ENCODE results near the gene ELK3. TPM values are rescaled to one million over a fixed set of nuclear protein-coding genes. Genes with fewer than 3 reads are reported as not detected.

ELK3 gene
- total RNA-seq, 1 donor from 2014 or later: 4.8 TPM

DNA sequence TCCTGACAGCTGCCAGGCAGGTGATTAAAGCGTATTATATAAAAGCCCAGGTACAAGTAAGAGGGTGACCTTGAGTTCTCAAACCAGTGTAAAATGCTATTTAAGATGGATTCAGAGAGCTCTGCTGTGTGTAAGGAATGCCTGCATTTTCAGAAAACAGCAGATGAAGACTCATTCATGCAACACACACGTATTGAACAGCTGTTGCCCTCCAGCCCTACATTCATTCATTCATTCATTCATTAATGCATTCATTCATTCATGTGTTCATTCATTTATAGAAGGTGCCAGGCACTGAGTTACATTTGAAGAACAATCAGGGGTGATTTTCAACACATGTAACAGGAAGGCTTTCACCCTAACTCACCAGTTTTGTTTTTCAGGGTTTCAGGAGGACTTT lies 27.4 kb upstream of the ELK3 start:
- Histone ChIP-seq H3K4me3 (no peak overlapping the region), H3K9me3 (ENCODE audit: low read depth) (no peaks in the 10 kb centered on the region), H4K20me1 (ENCODE audit: low read depth) (no peaks in the 10 kb centered on the region), H3K4me1 (no peaks in the 10 kb centered on the region), H3K27ac (no peak overlapping the region), H2AFZ (replicated peaks) (no peak overlapping the region), H3K79me2 (ENCODE audit: low read depth) (no peaks in the 10 kb centered on the region), H3K4me2 (no peak overlapping the region), H3F3A (ENCODE audit: low read depth) (no peaks in the 10 kb centered on the region), H3K27me3 (no peaks in the 10 kb centered on the region), H3K36me3 (no peaks in the 10 kb centered on the region), H3K9ac (no peak overlapping the region)
- Mint-ChIP-seq H3K27me3 (ENCODE audit: insufficient read depth, low read depth) (peaks cover 14% of the 10 kb centered on the region), H3K4me3 (no peak overlapping the region), H3K4me1 (peaks cover 22% of the 10 kb centered on the region), H3K27ac (no peak overlapping the region), H3K36me3 (no peaks in the 10 kb centered on the region), H3K9me3 (no peaks in the 10 kb centered on the region)
- TF ChIP-seq EZH2phosphoT487 (IDR thresholded peaks at IDR 0.05) (no peak), EZH2 (IDR thresholded peaks at IDR 0.05) (no peak)
- TF ChIP-seq, protein P1, sequence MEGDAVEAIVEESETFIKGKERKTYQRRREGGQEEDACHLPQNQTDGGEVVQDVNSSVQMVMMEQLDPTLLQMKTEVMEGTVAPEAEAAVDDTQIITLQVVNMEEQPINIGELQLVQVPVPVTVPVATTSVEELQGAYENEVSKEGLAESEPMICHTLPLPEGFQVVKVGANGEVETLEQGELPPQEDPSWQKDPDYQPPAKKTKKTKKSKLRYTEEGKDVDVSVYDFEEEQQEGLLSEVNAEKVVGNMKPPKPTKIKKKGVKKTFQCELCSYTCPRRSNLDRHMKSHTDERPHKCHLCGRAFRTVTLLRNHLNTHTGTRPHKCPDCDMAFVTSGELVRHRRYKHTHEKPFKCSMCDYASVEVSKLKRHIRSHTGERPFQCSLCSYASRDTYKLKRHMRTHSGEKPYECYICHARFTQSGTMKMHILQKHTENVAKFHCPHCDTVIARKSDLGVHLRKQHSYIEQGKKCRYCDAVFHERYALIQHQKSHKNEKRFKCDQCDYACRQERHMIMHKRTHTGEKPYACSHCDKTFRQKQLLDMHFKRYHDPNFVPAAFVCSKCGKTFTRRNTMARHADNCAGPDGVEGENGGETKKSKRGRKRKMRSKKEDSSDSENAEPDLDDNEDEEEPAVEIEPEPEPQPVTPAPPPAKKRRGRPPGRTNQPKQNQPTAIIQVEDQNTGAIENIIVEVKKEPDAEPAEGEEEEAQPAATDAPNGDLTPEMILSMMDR (IDR thresholded peaks at IDR 0.05): no peak
- no peak for DNase-seq (ENCODE audit: low spot score)

DNA sequence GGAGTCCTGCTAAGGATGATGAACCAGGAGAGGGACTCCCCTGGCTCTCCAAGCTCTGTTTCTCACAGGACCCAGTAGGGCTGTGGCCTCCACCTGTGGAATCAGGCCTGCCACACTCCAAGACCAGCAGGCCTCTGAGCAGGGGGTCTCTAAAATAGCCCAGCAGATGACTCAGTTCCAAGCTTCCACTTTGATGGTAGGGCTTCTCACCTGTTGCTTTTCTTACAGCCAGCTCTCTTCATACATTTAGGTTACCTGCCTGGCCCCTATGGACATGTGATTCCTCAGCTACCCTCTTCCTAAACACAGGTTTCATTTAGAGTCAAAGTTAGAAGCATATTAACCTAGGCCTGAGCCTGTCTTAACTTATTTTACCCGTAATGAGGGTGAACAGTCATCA lies 26.7 kb upstream of the ELK3 start:
- Mint-ChIP-seq H3K27ac (no peak overlapping the region), H3K27me3 (ENCODE audit: insufficient read depth, low read depth) (peaks cover 15% of the 10 kb centered on the region), H3K36me3 (no peaks in the 10 kb centered on the region), H3K9me3 (peaks cover under 1% of the 10 kb centered on the region), H3K4me3 (no peak overlapping the region), H3K4me1 (peaks cover 22% of the 10 kb centered on the region)
- TF ChIP-seq EZH2 (IDR thresholded peaks at IDR 0.05) (no peak), EZH2phosphoT487 (IDR thresholded peaks at IDR 0.05) (no peak)
- TF ChIP-seq, protein P1 (IDR thresholded peaks at IDR 0.05): no peak
- Histone ChIP-seq H3K27me3 (no peaks in the 10 kb centered on the region), H3K4me1 (no peaks in the 10 kb centered on the region), H3K27ac (no peak overlapping the region), H4K20me1 (ENCODE audit: low read depth) (no peaks in the 10 kb centered on the region), H3K4me2 (no peak overlapping the region), H3K79me2 (ENCODE audit: low read depth) (no peaks in the 10 kb centered on the region), H3F3A (ENCODE audit: low read depth) (no peaks in the 10 kb centered on the region), H3K9ac (no peak overlapping the region), H2AFZ (replicated peaks) (no peak overlapping the region), H3K36me3 (no peaks in the 10 kb centered on the region), H3K4me3 (no peak overlapping the region), H3K9me3 (ENCODE audit: low read depth) (no peaks in the 10 kb centered on the region)
- no peak for DNase-seq (ENCODE audit: low spot score)

DNA sequence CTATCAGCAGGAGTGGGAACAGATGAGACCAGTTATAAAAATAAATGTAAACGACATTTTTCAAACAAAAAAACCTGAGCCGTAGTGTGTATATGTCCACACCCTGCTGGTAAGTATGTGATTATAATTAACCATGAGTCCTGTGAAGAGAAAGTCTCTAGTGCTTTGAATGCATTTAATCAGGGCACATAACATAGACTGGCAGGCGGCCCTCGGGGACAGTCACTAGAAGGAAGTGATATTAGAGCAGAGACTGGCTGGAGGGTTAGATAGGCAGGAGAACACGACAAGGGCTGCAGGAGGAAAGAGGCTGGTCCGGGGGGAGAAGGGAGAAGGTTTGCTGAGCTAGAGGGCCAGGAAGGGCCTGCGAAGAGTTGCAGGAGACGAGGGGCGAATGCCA lies 23.8 kb upstream of the ELK3 start:
- peaks cover 12% of the 10 kb centered on the region for H3K4me1 Mint-ChIP-seq
- no peaks in the 10 kb centered on the region for H3K9me3 ChIP-seq (ENCODE audit: low read depth)
- H3K27me3 ChIP-seq: no peaks in the 10 kb centered on the region
- no peaks in the 10 kb centered on the region for H3K79me2 ChIP-seq (ENCODE audit: low read depth)
- peaks cover 2% of the 10 kb centered on the region for H3K27me3 Mint-ChIP-seq (ENCODE audit: insufficient read depth, low read depth)
- H4K20me1 ChIP-seq (ENCODE audit: low read depth): no peaks in the 10 kb centered on the region
- no peaks in the 10 kb centered on the region for H3K4me1 ChIP-seq
- no peaks in the 10 kb centered on the region for H3F3A ChIP-seq (ENCODE audit: low read depth)
- peak overlapping the region; percentile 1 for H3K27ac Mint-ChIP-seq
- no peaks in the 10 kb centered on the region for H3K36me3 Mint-ChIP-seq
- no peak overlapping the region for H2AFZ ChIP-seq (replicated peaks)
- H3K27ac ChIP-seq: no peak overlapping the region
- no peak overlapping the region for H3K4me2 ChIP-seq
- H3K9ac ChIP-seq: no peak overlapping the region
- DNase-seq (ENCODE audit: low spot score): no peak
- H3K4me3 ChIP-seq: no peak overlapping the region
- TF ChIP-seq, protein P1 (IDR thresholded peaks at IDR 0.05): no peak
- TF ChIP-seq EZH2 (IDR thresholded peaks at IDR 0.05) (no peak), EZH2phosphoT487 (IDR thresholded peaks at IDR 0.05) (no peak)
- no peaks in the 10 kb centered on the region for H3K36me3 ChIP-seq
- H3K9me3 Mint-ChIP-seq: peaks cover 3% of the 10 kb centered on the region
- H3K4me3 Mint-ChIP-seq: no peak overlapping the region
